MG63 (cell line): ENCODE measurements around the gene AGAP3. TPM values are rescaled to one million over a fixed set of nuclear protein-coding genes. Genes with fewer than 3 reads are reported as not detected.
A peak's percentile ranks its signal among the peaks of the same experiment; 100 is the strongest.

Source experiments
- DNase-seq: peaks from one replicate; pipeline ENCODE4 v3.0.0-alpha.2; 2020
- H3K27me3 ChIP-seq: fragments of 250-450 bp; sonication (Bioruptor Pico); 2 replicates; pipeline ENCODE4 v1.5.1; 2020; ENCODE audit warnings: mild to moderate bottlenecking, moderate library complexity
- H3K36me3 ChIP-seq: fragments of 250-450 bp; sonication (Bioruptor Pico); 2 replicates; pipeline ENCODE4 v1.5.1; 2020; ENCODE audit warnings: mild to moderate bottlenecking, moderate library complexity
- H3K4me3 ChIP-seq: fragments of 250-450 bp; sonication (Bioruptor Pico); 2 replicates; pipeline ENCODE4 v1.5.1; 2020; ENCODE audit warnings: mild to moderate bottlenecking, moderate library complexity
- H3K9me3 ChIP-seq: fragments of 250-450 bp; sonication (Bioruptor Pico); 2 replicates; pipeline ENCODE4 v1.5.1; 2020; ENCODE audit warnings: mild to moderate bottlenecking, moderate library complexity
- total RNA-seq: library from RNA; depleted of rRNA; stranded (reverse); fragments of >200 nt; shearing (Covaris generic); gene quantifications from 2 replicates; pipeline ENCODE4 v1.2.3, GENCODE V29; 2014; ENCODE audit warnings: low replicate concordance

AGAP3 gene
- total RNA-seq, 1 experiment from 2014 or later: 35.1 TPM

DNA sequence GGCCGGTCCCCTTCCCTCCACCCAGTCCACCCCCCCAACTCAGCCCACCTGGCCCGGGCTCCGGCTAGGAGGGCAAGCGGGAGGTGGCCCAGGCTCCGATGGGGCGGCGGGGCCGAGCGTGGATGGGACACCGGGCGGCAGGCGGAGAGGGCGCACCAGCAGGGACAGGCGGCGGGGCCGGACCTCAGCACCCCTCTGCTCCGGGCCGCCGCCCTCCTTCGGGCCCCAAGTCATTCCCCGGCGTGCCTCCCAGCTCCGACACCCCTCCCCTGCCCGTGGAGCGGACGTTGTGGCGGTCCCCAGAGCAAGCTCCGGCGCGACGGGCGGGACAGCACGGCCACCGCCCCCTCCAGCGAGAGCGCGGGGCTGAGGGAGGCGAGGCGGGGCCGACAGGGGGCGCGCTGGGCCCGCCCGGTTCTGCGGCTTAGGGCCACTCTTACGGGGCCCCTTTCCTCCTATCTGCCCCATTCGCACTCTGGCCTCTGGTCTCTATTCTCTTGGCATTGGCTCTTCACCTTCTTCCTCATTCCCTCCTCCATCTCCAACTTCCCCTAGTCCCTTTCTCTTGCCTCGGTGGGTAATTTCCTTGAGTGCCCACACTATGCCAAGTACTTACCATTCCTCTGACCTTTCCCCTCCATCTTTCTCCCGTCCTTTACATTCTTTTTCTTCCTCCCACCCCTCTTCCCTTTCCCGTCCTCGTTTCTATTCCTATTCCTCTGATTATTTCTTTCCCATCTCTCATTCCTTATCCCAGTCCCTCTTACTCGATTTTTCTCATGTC, 81.9 kb downstream of the AGAP3 start:
- no peaks in the 10 kb centered on the region for H3K9me3 ChIP-seq
- H3K27me3 ChIP-seq: peaks cover 20% of the 10 kb centered on the region
- peak overlapping the region; percentile 29 for H3K4me3 ChIP-seq
- DNase-seq: peak; percentile 23
- no peaks in the 10 kb centered on the region for H3K36me3 ChIP-seq

- H3K36me3 ChIP-seq: no peaks in the 10 kb centered on the region
- H3K4me3 ChIP-seq: no peak overlapping the region
- no peaks in the 10 kb centered on the region for H3K9me3 ChIP-seq
- no peak for DNase-seq
- H3K27me3 ChIP-seq: peaks cover 18% of the 10 kb centered on the region
Measured at GRCh38 chr7:151168787-151169162, 82.5 kb downstream of the AGAP3 start.

DNA sequence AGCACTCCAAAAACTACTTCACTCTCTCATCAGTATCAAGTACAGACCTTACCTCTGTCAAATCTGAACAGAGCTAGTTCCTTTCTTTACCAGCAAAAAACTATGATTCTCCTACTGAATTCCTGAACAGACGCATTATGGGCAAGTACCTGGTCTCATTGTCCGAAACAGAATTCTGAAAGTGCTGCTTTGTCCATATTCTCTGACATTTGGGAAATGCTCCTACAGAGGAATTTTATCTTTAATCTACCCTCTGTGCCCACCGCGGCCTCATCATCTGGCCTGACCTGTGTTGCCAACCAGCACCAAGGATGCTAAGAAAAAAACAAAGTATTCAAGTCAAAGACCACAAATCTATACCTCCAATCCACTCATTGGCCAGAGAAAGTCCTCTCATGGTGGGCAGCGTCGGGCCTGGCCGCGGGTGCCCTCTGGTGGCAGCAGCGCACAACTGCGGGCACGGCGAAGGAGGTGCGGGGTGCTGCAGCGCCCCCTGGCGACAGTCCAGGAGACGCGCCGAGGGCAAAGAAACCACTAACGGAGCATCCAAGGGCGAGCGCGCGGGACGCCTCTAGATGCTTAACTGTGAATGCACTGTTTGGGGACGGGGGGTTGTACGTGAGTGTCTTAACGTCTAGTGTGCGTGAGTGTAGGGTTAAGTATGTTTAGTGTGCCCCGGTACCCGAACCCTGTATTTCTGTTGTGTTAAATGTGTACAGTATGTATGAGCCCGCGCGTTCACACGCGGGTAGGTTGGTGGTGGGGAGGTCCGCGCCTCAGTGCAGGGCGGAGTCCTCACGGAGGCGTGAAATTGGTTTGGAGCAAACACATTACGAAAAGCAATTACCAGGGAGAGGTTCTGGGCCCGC, 86.2 kb downstream of the AGAP3 start:
- Histone ChIP-seq H3K9me3 (no peaks in the 10 kb centered on the region), H3K4me3 (no peak overlapping the region), H3K36me3 (no peaks in the 10 kb centered on the region), H3K27me3 (peaks cover 10% of the 10 kb centered on the region)
- DNase-seq: peak; percentile 46

GRCh38 chr7:151173386-151174245, 87.3 kb downstream of the AGAP3 start:
- peaks cover 4% of the 10 kb centered on the region for H3K27me3 ChIP-seq

DNA sequence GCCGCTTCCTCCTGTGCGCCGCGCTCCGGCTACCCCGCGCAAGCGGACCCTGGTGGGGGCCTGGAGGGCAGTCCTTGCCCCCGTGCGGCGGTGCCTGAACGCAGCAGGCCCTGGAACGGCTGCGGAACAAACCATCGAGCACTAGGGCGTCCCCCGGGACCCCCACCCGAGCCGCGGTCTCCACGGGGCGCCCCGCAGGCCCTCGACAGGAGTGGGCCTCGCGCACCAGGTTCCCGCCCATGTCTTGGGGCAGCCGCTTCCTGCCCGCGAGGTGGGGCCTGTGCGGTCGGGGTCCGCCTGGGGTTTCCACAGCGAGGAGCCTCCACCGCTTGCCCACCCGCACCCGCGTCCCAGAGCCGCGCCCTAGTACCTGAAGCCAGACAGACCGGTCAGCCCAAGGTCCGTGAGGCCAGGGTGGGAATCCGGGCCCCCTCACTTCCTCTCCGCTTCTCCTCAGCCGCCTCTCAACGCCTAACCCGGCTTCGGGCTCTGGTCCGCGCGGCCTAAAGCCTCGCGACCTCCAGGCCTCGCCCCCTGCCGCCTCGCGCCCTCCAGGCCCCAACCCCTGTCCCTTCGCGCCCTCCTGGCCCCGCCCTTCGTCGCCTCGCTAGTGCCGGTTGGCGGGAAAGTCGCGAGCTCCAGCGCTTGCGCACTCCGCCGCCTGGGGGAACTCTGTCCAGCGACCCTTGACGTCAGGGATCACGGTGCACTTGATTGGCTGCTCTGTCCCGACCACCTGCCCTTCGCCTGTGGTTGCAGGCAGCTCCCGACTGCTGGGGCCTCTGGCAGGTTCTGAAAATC, 88.2 kb downstream of the AGAP3 start:
- Histone ChIP-seq H3K27me3 (no peaks in the 10 kb centered on the region; the same call in 1 of the 2 replicates), H3K4me3 (no peak overlapping the region), H3K9me3 (no peaks in the 10 kb centered on the region), H3K36me3 (no peaks in the 10 kb centered on the region)
- DNase-seq: no peak

More at GRCh38 chr7:151173386-151174245, 87.3 kb downstream of the AGAP3 start:
- no peak for DNase-seq
- Histone ChIP-seq H3K9me3 (no peaks in the 10 kb centered on the region), H3K4me3 (no peak overlapping the region), H3K36me3 (no peaks in the 10 kb centered on the region)

DNA sequence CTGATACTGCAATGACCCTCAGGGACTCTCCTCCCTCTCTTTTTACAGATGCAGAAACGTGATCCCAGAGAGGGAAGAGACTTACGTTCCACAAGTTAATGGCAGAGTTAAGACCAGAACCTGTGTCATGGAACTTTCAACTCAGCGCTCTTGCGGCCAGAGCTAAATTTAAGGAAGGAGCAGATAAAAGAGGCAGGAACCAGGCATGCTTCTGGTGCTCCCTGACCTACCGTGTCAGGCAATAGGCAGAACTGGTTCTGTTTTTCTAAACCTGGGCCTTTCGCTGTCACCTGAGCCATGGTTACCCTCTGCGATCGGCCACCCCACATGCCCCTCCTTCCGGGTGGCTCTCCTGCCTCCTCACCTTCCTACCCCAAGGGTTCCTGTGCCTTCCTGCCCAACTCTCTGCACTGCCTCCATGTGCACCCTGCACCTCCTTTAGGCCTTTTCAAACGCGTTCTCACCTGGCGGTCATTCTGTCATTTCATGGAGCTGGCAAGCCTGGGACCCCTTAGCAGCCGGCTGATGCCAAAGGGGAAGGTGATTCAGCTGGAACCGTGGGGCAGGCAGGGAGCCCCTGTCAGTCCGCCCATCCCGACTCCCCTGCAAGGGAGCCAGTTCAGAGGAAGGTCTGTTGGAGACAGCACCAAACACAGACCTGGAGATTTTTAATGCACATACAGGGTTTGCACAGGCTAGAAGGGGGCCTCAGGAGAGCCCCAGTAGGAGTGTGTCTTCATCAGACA, 88.9 kb downstream of the AGAP3 start:
- H3K9me3 ChIP-seq: no peaks in the 10 kb centered on the region
- H3K36me3 ChIP-seq: no peaks in the 10 kb centered on the region
- no peak overlapping the region for H3K4me3 ChIP-seq
- H3K27me3 ChIP-seq: no peaks in the 10 kb centered on the region; the same call in 1 of the 2 replicates
- DNase-seq: no peak

- no peaks in the 10 kb centered on the region; the same call in 1 of the 2 replicates for H3K27me3 ChIP-seq
- DNase-seq: no peak
- H3K9me3 ChIP-seq: no peaks in the 10 kb centered on the region
- no peaks in the 10 kb centered on the region for H3K36me3 ChIP-seq
- no peak overlapping the region for H3K4me3 ChIP-seq
Measured at GRCh38 chr7:151175793-151176311, 89.6 kb downstream of the AGAP3 start.

GRCh38 chr7:151176401-151176800, 90.1 kb downstream of the AGAP3 start:
- Histone ChIP-seq H3K36me3 (no peaks in the 10 kb centered on the region), H3K27me3 (no peaks in the 10 kb centered on the region; the same call in 1 of the 2 replicates), H3K9me3 (no peaks in the 10 kb centered on the region), H3K4me3 (no peak overlapping the region)
- no peak for DNase-seq

GRCh38 chr7:151177310-151177709, 91.0 kb downstream of the AGAP3 start:
- H3K27me3 ChIP-seq: no peaks in the 10 kb centered on the region; the same call in 1 of the 2 replicates
- DNase-seq: no peak

DNA sequence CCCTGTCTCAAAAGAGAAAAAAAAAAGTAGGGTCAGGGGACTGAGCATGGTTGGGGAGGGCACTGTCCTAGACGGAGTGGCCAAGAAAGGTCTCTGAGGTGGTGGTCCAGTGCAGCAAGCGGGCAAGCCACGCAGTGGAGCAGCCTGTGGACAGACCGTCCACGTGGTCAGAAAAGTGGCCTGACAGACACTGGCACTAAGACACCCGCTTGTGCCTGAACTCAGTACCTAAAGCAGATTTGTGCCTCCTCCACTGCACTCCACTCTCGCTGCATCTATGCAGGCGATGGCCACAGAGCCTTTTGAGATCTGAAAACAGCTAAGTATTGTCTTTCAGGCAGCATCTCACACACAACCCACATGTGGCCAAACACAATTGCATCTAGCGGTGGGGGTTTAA, 92.0 kb downstream of the AGAP3 start:
- Histone ChIP-seq H3K4me3 (no peak overlapping the region), H3K9me3 (no peaks in the 10 kb centered on the region), H3K36me3 (no peaks in the 10 kb centered on the region), H3K27me3 (no peaks in the 10 kb centered on the region)
- DNase-seq: no peak

More at GRCh38 chr7:151177310-151177709, 91.0 kb downstream of the AGAP3 start:
- H3K36me3 ChIP-seq: no peaks in the 10 kb centered on the region
- no peak overlapping the region for H3K4me3 ChIP-seq
- H3K9me3 ChIP-seq: no peaks in the 10 kb centered on the region

DNA sequence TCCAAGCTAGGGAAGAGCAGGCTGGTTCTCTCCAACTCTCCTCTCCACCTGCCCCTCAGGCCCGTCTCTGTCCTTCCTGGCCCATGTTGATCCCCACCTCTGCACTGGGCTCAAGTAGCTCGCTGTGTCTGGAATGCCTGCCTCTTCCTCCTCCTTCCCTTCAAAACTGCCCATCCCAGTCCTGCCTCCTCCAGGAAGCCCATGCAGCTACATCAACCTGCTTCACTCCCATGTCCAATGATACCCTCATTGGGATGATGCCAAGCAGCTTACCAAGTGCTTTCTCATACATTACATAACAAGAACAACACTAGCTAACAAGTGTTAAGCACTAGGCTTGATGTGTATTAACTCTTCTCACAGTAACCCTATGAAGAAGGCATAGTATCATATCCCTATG, 92.6 kb downstream of the AGAP3 start:
- DNase-seq: no peak
- no peaks in the 10 kb centered on the region for H3K9me3 ChIP-seq
- H3K27me3 ChIP-seq: no peaks in the 10 kb centered on the region
- H3K36me3 ChIP-seq: no peaks in the 10 kb centered on the region
- no peak overlapping the region for H3K4me3 ChIP-seq

DNA sequence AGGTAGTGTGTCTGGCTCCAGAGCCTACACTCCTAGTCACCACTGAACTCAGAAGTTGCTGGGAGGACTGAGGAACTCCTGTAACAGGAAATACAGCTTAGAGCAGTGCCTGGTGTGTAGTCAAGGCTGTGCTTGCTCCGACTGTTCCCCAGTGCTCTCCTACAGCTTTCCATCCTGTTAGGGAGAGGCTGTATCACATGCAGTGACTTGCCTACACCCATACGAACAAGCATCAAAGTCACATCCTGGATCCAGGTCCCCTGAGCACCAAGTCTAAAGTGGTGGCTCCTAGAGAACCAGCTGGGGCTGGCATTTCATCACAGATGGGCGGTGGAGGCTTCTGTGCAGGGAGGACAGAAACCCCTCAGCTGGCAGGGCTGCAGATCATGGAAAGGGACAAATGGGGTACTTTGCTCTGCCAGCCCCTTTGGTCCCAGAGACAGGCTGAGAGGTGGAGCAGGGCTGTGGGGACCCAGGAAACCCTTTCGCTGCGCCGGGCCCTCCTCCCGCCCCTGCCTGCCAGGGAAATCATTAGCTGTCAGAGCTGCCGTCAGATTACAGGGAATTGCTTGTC, 93.1 kb downstream of the AGAP3 start:
- no peak overlapping the region for H3K4me3 ChIP-seq
- no peaks in the 10 kb centered on the region for H3K27me3 ChIP-seq
- H3K36me3 ChIP-seq: no peaks in the 10 kb centered on the region
- no peaks in the 10 kb centered on the region for H3K9me3 ChIP-seq
- no peak for DNase-seq

DNA sequence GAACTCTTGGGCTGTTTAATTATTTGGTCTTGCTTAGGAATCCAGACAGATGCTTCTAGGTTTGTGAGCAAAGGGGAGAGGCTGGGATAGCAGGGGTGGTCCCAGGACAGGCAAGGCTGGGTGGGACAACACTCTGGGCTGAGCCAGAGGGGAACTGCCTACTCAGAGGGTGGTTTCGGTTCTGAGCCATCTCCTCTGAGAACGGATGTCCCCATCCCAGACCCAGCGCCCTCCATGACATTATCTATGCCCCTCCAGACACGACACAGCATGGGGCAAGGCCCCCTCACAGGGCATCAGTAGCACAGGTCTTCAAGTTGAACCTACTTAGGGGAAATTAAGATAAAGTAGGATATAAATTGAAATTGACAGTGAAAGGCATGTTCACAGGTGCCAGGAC, 93.7 kb downstream of the AGAP3 start:
- no peak for DNase-seq
- H3K27me3 ChIP-seq: no peaks in the 10 kb centered on the region

DNA sequence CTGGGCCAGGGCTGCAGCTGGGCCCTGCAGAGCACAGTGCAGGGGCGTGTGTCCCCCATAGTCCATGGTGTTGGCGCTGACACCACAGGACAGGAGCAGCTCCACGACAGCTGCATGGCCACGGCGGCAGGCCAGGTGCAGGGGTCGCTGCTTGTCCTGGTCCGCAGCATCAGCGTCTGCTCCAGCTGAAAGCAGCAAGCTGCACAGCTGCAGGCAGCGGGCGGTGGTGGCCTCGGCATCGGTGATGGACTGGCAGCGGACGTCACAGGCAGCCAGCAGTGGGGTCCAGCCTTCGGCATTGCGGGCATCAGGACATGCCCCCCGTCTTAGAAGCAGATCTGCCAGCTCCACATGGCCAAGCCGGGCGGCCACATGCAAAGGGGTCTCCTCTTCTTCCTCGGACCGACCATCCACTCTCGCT, 94.7 kb downstream of the AGAP3 start:
- H3K36me3 ChIP-seq: no peaks in the 10 kb centered on the region
- H3K9me3 ChIP-seq: no peaks in the 10 kb centered on the region
- DNase-seq: no peak
- H3K4me3 ChIP-seq: no peak overlapping the region
- no peaks in the 10 kb centered on the region for H3K27me3 ChIP-seq

More for the DNA sequence above, 93.7 kb downstream of the AGAP3 start:
- no peak overlapping the region for H3K4me3 ChIP-seq
- H3K36me3 ChIP-seq: no peaks in the 10 kb centered on the region
- no peaks in the 10 kb centered on the region for H3K9me3 ChIP-seq
